ENCODE results near the gene SIPA1L2.

Gene SIPA1L2

DNA sequence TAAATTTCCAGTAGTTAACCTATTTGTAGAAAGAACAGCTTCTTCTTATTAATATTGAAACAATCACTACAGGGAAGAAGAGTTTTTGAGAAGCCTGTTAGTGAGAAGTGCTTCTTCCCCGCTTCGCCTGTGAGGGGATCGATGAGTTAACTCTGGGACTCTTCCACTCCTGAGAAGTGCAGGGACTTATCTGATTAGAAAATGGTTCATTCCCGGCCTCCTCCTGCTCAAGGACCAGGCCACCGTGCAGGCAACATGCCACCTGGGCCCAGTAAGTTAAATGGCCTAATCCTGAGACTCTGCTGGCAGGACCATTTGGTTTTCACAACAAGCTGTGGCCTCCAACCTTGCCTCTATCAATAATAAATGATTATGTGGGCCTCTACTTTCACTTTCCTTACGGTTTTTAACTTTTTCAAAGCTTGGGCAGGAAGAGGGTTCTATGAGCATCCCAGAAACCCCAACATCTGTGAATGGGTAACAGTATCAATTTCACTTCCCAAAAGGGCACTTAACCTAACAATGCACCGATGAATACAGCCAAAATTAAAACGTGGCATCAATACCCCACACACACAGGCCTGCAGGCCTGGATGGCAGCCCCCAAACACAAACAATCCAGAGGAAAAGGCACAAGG is 33.1 kb downstream of the SIPA1L2 start:
- Histone ChIP-seq H3K27ac (replicated peaks) (no peak overlapping the region), H3K4me3 (replicated peaks; ENCODE audit: insufficient read depth, low read length) (no peak overlapping the region), H3K27me3 (ENCODE audit: insufficient read depth, poor library complexity, severe bottlenecking) (no peaks in the 10 kb centered on the region)
- no peak for DNase-seq (ENCODE audit: low read depth in 1 of 2, low spot score in 1 of 2)
- TF ChIP-seq, protein P1, sequence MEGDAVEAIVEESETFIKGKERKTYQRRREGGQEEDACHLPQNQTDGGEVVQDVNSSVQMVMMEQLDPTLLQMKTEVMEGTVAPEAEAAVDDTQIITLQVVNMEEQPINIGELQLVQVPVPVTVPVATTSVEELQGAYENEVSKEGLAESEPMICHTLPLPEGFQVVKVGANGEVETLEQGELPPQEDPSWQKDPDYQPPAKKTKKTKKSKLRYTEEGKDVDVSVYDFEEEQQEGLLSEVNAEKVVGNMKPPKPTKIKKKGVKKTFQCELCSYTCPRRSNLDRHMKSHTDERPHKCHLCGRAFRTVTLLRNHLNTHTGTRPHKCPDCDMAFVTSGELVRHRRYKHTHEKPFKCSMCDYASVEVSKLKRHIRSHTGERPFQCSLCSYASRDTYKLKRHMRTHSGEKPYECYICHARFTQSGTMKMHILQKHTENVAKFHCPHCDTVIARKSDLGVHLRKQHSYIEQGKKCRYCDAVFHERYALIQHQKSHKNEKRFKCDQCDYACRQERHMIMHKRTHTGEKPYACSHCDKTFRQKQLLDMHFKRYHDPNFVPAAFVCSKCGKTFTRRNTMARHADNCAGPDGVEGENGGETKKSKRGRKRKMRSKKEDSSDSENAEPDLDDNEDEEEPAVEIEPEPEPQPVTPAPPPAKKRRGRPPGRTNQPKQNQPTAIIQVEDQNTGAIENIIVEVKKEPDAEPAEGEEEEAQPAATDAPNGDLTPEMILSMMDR (IDR thresholded peaks at IDR 0.05; ENCODE audit: insufficient read depth, low read length) = no peak
- TF ChIP-seq POLR2AphosphoS5 (IDR thresholded peaks at IDR 0.05; ENCODE audit: low read depth) (no peak), GABPA (IDR thresholded peaks at IDR 0.05; ENCODE audit: low read depth) (no peak), SPI1 (IDR thresholded peaks at IDR 0.05; ENCODE audit: borderline replicate concordance, low read depth) (no peak)
- TF ChIP-seq, protein P2, sequence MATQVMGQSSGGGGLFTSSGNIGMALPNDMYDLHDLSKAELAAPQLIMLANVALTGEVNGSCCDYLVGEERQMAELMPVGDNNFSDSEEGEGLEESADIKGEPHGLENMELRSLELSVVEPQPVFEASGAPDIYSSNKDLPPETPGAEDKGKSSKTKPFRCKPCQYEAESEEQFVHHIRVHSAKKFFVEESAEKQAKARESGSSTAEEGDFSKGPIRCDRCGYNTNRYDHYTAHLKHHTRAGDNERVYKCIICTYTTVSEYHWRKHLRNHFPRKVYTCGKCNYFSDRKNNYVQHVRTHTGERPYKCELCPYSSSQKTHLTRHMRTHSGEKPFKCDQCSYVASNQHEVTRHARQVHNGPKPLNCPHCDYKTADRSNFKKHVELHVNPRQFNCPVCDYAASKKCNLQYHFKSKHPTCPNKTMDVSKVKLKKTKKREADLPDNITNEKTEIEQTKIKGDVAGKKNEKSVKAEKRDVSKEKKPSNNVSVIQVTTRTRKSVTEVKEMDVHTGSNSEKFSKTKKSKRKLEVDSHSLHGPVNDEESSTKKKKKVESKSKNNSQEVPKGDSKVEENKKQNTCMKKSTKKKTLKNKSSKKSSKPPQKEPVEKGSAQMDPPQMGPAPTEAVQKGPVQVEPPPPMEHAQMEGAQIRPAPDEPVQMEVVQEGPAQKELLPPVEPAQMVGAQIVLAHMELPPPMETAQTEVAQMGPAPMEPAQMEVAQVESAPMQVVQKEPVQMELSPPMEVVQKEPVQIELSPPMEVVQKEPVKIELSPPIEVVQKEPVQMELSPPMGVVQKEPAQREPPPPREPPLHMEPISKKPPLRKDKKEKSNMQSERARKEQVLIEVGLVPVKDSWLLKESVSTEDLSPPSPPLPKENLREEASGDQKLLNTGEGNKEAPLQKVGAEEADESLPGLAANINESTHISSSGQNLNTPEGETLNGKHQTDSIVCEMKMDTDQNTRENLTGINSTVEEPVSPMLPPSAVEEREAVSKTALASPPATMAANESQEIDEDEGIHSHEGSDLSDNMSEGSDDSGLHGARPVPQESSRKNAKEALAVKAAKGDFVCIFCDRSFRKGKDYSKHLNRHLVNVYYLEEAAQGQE (IDR thresholded peaks at IDR 0.05; ENCODE audit: insufficient replicate concordance, low read depth) = no peak

DNA sequence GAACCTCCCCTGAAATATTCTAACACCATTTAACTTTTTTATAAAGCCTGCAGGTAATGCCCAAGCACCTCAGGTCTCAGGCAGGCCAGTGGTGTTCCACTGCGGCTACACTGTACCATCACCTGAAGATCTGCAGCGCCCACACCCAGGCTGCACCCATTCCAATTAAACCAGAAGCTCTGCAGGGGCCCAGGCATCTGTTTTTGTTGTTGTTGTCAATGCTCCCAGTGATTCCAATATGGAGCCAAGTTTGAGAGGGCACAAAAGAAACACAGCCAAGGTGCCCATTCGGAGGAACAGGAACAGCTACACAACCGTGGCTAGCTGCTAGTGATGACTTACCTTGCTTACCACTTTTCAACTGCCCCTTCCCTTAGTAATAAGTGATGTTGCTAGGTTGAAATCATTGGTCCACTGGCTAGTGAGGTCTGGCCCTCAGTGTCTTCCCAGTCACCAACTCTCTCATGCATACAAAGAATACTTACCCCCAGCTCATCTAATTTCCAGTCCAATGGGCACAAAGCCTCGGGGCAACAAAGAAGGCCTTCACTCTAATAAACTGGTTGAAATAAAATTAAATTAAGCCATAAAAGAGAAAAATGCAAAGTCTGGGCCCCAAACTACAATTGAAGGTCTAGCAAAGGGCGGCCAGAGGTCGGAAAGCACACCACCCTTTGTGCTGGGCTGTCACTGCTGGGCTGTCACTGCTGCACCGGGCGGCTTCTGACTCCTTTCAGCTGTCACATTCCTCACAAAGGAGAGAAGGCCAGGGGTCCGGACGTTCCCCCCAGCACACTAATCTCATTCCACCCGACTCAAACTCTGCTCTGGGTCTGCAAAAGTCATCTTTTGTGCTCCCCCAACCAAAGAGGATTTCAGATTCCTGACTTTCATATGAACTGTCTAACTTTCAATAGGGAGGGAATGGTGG is 34.9 kb downstream of the SIPA1L2 start:
- DNase-seq (ENCODE audit: low read depth in 1 of 2, low spot score in 1 of 2) = no peak

More for the DNA sequence above, 34.9 kb downstream of the SIPA1L2 start:
- TF ChIP-seq GABPA (IDR thresholded peaks at IDR 0.05; ENCODE audit: low read depth) (no peak), POLR2AphosphoS5 (IDR thresholded peaks at IDR 0.05; ENCODE audit: low read depth) (no peak), SPI1 (IDR thresholded peaks at IDR 0.05; ENCODE audit: borderline replicate concordance, low read depth) (no peak)
- TF ChIP-seq, protein P2 (IDR thresholded peaks at IDR 0.05; ENCODE audit: insufficient replicate concordance, low read depth) = no peak
- TF ChIP-seq, protein P1 (IDR thresholded peaks at IDR 0.05; ENCODE audit: insufficient read depth, low read length) = no peak
- no peak overlapping the region for H3K27ac ChIP-seq (replicated peaks)
- H3K4me3 ChIP-seq (replicated peaks; ENCODE audit: insufficient read depth, low read length) = no peak overlapping the region
- H3K27me3 ChIP-seq (ENCODE audit: insufficient read depth, poor library complexity, severe bottlenecking) = no peaks in the 10 kb centered on the region

All from HL-60 (cell line).